Islet of Langerhans (tissue), 1 donor: ENCODE data around the gene MBP.
A peak's percentile ranks its signal among the peaks of the same experiment; 100 is the strongest.
"Not testable (repeated sequence)": the region's sequence is repeated elsewhere in the genome, so short reads cannot be mapped to it uniquely, and the experiment has no call there.

Experiments used
- FAIRE-seq: peaks from one replicate; lab custom pipeline; 2011; peaks lifted over from hg19 to GRCh38; lab: Jason Lieb, UNC

The MBP gene

DNA sequence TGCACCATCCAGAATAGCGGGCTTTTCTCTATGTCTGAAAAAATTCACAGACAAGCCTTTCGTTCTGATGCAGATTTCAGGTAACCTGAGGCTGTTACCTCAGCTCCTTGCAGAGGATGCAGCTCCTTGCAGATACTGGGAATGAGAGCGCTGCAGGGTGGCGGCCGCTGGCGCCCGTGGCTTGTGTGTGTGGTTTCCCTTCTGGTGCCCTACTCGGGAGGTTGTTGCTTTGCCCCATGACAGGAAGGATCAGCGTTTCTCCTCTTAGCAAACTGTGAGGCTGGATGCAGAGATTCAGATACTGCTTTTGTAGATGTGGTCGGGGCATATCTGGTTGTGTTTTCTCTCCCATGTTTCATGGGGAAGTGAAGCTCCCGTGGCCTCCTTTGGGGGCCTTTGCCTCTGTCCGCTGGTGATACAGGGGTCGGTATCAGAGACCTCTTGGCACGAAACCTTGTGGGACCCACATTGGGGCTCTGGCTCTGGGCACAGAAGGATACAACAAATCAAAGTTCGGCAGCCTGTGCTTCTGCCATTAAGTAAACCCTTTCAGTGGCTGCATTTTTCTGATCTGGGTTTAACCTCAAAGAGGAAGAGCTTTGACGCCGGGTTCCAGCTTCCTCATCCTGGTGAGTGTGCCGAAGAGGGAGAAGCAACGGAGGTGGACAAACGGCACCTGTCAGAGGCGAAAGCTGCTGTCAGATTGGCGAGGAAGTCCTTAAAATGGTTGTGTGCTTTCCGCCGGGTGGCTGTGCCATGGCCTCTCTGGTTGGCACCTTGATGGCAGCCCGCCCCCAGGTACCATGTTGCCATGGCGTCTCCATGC, 127.8 kb downstream of the MBP start:
- no peak for FAIRE-seq

DNA sequence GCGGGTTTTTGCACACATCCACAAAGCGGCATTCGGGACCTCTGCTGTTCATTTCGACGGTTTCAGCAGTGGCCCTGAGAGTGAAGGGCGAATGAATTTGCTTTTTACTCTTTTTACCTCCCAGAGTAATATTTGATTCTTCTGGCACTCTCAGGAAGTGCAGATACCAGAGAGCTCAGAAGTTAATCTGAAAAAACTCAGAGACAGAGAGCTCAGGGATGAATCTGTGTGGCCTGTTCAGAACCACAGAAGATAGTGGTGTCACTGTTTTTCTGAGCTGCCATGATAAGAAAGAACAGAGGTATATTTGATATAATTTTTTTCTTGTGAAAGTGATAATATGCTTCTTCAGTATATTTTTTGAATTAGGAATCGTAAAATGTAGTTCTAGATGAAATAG, 129.3 kb downstream of the MBP start:
- no peak for FAIRE-seq

DNA sequence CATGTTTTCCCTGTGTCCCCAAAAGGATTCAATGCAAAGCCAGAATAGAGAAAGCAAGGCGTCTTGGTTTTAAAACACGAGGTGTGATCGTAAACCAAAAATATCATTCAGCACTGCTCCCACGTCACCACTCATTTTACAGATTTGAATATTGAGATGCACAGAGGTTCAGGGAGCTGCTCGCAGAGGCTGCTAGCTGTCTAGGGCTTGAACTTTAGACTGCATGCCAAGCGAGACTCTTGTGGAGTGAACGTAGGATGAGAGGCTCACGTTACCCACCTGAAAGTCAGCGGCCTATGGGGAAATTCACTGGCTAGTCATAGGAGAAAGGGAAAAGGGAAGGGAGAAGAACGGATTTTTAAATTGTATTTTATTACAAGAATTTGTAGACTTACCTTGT, 130.1 kb downstream of the MBP start:
- FAIRE-seq = no peak

DNA sequence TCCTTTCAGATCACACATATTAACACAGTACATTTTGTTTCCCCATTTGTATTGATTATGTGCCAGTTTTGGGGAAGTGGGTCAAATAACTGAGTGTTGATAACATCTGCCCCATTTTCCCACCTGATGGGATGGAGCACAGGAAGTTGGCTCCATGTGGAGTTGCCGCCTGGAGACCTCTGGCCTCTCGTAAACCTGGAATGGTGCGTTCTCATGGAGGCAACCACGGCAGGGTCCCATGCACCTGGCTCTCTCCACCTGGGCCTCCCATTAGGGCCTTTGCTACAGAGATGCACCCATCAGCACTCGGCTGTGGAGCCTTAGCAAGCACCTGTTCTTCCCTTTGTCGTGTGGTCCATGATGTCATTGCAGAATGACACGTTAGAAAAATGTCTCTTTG, 130.6 kb downstream of the MBP start:
- no peak for FAIRE-seq

DNA sequence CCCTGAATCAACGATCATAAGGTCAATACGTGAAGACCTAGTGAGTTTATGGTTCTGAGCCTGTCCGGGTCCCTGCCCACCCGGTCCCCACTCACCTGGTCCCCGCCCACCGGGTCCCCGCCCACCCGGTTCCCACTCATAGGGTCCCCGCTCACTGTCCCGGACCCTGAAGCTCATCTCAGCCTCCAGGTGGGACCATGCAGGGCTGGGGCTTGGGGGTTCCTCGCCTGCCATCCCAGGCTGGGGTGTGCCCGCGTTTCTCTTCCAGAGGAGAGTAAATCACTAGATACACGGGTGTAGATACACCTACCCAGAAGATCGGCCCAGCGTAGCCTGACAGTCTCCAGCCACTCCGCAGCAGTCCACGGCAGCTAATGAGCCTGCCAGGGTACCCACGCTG, 131.5 kb downstream of the MBP start:
- no peak for FAIRE-seq

DNA sequence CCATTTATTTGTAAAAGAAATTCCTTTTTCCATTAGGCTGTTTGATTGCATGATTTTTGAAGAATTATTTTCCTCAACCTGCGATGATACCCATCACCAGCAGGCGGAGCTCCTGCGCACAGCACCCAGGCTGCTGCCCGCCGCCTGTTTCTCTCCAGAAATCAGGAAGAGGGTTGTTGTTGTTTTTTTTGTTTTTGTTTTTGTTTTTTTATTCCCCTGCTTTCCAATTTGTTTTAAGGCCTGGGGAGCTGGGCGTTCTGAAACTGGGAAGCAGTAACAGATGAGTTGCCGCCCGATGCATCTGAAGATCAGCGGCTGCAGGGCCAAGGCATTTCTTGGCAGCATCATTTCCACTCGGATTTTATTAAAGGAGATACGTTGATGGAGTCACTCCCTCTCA, 132.1 kb downstream of the MBP start:
- FAIRE-seq = peak; percentile 64

DNA sequence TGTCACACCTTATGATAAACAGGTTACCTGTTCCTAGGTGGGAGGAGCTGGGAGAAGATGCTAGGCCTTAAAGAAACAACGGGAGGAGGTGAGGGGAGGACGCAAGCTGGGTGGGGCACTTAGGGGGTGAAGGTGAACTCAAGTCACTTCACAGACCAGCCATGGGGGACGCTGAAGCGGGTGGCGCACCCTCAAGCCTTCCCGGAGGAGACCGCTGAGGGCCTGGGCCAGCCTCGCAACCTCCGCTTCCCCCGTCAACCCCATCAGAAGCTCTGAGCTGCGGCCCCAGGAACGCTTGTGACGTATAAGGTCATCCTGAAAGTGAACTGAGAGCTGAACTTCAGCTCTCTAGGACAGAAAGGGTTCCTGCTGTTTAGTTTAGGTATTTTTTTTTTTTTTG, 133.5 kb downstream of the MBP start:
- no peak for FAIRE-seq

DNA sequence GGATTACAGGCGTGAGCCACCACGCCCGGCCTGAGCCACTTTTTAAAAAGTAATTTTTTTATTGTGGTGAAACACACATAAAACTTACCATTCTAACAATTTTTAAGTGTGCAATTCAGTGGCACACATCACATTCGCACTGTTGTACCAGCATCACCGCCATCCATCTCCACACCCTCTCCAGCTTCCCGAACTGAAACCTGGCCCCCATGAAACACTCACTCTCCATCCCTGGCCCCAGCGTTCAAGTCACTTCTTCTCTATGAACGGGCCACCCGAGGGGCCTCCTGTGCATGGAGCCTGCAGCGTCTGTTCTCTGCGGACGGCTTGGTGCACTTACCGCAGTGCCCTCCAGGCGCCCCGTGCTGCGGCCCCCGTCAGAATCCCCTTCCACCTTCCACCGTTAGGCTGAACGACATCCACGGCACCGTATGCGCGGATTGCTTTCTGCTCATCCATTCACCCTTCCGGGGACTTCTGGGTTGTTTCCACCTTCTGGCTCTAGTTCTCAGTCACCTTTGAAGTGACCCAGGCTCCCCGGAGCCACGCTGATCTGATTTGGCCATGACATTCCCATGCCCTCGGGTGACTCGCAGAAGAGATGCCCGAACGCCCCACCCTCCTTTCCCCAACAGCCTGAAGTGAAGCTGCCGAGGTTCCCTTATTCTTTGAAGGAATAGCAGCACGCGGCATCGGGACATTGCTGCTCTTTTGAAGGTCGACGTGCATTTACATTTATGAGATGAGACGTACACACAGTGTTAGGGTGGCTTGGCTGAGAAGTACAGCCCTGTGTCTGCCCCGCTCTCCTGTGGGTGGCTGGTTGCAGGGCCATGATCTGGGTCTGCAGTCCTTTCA, 134.4 kb downstream of the MBP start:
- no peak for FAIRE-seq

DNA sequence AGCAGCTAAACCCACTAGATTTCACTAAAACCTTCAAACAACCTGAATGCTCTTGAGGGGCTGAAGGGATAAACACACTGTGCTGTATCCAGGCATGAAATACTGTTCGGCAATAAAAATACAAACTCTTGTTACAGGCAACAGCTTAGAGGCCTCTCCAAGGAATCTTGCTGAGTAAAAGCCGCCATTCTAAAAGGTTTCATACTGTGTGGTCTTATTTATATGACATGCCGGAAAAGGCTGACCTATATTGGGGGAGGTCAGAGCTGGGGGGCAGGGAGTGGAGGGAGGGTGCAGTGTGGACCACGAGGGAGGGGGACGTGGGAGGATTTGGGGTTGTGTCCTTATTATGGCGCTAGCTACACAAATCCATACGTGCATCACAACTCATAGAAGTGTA, 136.2 kb downstream of the MBP start:
- FAIRE-seq = no peak

DNA sequence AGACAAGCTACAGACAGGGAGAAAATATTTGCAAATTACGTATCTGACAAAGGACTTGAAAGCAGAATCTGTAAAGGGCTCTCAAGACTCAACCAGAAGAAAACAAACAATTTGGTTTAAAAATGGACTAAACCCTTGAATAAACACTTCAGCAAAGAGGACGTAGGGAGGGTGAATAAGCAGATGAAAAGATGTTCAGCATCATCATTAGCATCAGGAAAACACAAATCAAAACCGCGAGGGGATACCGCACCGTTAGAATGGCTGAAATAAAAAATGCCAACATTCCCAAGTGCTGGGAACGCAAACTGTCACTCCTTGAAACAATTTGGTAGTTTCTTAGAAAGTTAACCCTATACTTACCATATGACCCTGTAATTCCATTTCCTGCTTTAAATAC, 136.7 kb downstream of the MBP start:
- no peak for FAIRE-seq

DNA sequence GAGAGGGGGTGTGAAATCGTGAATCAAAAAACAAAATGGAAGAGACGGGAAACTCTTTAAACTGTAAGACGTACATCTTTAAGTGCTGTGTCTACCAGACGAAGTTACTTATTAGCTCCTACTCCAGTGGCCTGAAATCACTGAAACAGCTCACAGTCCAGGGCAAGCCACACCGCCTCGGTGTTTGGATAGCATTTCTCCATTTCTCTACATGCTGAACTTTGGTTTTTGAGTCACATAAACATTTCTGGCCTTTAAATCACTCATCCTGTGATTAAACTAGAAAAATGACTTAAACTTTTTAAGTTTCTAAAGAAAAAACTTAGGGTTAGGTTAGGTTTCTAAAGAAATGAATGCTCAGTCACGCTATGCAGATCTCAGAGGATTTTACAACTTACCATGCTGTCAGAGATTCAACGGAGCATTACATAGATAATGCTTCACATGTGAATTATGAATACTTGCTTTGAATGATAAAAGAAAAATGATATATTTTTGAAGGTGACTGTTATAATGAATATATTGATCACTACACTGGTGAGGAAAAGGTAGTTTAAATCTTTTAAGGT, 138.4 kb downstream of the MBP start:
- FAIRE-seq = no peak

DNA sequence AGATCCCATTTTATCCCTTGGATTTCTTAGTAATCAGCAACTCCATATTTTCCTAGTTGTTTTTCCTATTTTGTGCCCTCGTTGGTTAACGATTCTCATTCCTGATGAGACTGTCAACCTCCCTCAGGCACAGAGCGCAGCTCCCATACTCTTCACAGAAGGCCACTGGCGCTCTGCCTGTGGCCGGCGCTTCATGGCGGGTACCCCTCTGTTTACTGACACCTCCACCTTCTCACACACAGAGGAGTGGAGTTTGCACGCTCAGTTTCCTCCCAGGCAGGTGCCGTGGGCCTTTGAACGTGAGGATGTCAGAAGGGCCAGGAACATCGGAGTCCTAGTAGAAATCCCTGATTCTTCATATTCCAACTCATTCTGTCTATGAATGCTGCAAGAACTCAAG, 139.0 kb downstream of the MBP start:
- FAIRE-seq = no peak

DNA sequence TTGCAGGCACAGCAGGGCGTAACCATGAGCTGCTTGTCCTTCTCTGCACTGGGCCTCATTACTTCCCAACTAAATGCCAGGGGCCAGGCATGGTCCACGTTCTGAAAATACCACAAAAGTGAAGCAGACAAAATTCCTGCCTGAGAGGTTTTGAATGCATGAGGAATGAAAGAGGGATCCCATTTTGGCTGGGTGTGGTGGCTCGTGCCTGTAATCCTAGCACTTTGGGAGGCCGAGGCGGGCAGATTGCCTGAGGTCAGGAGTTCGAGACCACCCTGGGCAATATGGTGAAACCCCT, 139.5 kb downstream of the MBP start:
- no peak for FAIRE-seq

DNA sequence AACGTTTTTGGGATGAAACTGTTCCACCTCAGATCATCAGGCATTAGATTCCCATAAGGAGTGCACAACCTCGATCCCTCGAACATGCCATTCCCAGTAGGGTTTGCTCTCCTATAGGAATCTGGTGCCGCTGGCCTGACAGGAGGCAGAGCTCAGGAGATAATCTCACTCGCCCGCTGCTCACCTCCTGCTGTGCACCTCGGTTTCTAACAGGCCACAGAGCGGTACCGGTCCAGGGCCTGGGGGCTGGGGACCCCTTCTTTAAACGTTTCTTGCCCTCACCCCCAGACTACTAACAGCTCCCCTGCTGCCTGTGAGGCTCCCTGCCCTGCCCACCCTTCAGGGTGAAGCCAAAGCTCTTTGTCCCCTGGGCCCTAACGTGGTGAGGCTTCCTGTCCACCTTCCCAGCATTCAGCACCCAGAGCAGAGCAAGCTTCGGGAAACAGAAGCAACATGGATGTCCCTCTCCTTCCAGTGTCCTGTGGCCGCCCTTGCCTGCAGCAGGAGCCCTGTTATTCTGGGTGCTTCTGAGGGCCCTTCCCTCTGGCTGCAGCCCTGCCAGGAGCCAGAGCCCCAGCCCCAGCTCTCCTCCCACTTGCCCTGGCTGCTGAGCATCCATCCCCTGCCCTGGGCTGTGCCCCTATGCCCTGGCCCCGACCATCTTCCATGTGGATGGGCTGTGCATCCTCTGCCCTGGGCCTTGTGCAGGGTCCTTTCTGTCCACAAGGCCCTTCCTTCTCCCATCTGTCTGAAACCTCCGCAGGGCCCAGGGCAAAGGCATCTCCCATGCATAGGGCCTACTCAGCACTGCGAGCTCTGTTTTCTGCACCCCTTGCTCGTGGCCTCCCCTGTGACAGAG, 140.1 kb downstream of the MBP start:
- no peak for FAIRE-seq

DNA sequence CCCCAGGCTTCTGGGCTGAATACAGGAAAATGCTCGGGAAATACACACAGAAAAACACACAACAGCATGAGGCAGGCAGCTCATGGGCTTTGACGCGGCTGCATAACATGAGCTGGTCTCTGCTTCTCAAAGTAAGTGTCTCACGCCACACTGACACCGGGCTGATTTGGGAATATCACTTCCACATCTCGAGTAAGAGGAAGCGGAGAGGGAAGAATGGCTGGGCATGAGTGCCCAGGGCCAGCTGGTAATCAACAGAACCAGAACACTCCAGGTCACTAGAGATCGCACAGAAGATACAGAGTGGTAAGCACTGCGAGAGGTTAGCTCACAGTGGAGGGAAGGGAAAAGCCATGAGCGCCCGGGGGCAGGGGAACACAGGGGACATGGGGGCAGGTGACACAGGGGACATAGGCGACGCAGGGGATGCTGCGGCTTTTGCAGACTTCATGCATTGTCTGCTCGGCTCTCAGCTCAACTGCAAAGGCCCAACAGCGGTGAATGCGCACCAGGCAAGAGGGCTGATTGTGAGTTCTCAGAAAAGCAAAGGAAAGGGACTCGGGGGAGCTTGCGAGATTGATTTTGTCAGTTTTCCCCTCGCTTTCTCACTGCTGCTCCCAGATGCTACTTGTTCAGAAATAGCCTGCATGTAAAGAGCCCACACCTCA, 141.4 kb downstream of the MBP start:
- no peak for FAIRE-seq

DNA sequence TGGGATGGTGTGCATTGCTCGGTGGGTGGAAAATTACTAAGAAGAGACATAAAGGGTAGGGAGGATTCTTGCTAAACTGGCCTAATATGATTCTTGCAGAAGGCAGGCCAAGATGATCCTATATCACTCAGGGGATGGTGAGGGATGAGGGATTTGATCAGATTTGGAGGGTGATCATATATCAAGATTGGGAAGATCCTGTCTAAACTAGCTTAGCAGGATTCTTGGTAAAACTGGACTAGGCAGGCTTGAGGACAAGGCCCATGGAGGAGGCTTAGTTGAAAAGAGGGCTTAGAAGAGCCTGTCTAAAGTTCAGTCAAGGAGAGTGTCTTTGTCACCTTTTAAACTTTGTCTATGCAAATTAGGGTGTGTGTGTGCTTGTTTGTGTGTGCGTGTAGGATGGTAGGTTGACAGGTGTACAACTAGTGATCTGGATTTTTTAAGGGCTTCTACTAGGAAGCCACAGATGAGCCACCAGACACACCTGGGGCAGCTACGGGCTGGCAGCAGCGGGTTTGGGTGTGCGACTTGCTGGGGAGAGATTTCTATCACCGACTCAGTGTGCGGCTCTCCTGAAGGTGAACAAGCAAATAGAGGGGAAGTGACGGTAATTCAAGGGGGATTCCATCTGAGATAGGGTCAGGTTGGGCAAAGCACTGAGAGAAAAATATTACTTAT, 142.1 kb downstream of the MBP start:
- not testable (repeated sequence) for FAIRE-seq

DNA sequence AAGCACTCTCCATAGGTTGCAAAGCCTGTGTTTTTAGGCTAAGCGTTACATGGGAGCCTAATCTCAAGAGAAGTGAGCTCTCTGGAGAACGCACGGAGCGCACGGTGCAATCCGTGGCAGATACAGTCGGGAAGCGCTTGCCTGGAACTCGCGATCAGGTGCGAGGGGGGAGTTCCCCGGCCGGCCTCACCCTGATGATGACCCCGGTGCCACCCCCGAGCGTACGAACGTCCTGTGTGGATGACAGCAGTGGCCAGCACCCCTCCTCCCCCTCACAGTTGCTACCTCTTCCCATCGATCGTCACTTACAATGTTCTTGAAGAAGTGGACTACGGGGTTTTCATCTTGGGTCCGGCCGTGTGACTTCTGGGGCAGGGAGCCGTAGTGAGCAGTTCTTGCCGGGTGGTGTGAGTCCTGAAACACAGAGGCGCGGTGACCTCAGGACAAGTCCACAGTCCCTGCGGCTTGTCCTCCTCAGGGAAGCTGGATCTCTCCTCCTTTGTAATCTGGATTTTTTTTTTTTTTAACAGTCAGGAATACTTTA, 142.9 kb downstream of the MBP start:
- FAIRE-seq = no peak

DNA sequence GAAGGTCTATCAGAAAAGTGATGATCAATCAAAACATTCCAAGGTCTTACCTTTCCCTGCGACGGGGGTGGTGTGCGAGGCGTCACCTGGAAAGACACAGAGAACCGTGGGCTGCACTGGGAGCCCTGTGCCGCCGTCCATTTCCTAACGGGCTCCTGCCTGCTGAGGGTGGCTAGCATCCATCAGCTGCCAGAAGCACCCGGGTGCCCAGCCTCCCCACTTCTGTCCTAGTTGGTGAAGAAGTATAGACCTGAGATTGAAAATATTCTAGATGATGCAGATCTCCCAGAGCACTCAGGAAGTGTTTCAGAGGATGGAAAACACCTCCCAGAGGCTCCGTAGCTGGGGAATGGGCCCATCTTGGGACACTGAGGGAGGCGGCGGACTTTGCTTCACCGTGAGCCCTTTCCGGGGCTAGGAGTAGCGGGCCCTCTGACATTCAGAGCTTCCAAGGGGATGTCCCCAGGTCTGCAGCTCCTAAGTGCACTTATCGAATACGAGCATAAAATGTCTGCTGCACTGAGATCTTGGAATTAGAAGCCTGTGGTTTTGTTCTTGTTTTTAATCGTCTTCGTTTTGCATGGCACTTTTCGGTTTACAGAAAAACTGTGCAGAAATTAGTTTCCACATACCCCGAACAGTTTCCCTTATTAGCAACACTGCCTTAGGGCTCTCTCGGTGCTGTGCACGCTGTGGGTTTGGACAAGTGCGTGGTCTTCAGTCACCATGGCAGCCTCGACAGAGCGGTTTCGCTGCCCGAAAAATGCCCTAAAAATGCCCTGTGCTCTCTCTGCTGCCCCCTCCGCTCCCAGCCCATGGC, 143.5 kb downstream of the MBP start:
- FAIRE-seq = no peak

DNA sequence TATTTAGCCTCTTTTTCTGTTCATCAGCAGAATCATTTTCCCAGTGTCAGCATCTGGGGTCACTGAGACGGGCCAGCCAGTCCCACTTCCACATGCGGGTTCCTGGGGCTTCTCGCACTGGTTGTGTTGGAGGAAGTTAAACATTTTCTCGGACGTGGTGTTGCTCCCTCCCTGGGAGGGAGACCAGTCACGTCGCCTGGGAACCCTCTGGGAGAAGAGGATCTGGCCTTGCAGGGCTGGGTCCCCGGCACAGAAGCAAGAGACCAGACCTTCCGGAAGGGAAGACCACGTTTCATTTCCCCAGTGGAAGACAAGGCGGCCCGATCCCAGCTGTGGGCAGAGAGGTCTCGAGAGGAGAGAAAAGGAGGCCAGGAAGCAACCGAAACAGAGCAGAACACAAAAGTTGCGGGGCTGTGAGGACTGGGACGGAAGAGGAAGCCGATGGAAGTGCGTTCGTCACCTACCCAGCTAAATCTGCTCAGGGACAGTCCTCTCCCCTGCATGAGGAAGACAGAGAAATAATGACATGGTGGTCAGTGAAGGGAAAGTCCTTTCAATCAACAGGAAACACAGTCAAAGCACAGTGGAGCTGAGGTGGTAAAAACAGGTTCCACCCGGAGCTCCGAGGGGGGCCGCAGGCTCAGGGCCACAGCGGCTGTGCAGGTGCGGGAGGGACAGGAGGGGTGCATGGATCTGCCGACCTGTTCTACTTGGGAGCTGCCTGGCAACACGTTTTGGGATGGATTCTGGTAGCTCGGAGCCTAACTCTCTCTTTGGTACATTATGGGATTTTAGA, 144.4 kb downstream of the MBP start:
- no peak for FAIRE-seq
